ENCODE measurements around the gene SFTPB.
A peak's percentile ranks its signal among the peaks of the same experiment; 100 is the strongest.

SFTPB gene

GRCh38 chr2:85702172-85702571, 34.2 kb upstream of the SFTPB start:
- no peak for DNase-seq

- DNase-seq: no peak
Observed at GRCh38 chr2:85699325-85699724, 31.3 kb upstream of the SFTPB start.

- DNase-seq: no peak
Observed at GRCh38 chr2:85698880-85699254, 30.9 kb upstream of the SFTPB start.

- no peak for DNase-seq
Observed at GRCh38 chr2:85698184-85698879, 30.3 kb upstream of the SFTPB start.

- DNase-seq: no peak
Observed at GRCh38 chr2:85697716-85698115, 29.7 kb upstream of the SFTPB start.

GRCh38 chr2:85697096-85697495, 29.1 kb upstream of the SFTPB start:
- no peak for DNase-seq

GRCh38 chr2:85695691-85696668, 28.0 kb upstream of the SFTPB start:
- DNase-seq: peak; percentile 57

GRCh38 chr2:85695121-85695520, 27.1 kb upstream of the SFTPB start:
- DNase-seq: peak; percentile 13

- DNase-seq: no peak
Observed at GRCh38 chr2:85694052-85695025, 26.3 kb upstream of the SFTPB start, which contains the start of gene GNLY. GNLY (plus strand) TSS chr2:85694358; CDS start chr2:85694419, 61 bp downstream.

GRCh38 chr2:85692039-85692645, 24.1 kb upstream of the SFTPB start:
- DNase-seq: no peak

- no peak for DNase-seq
Observed at GRCh38 chr2:85690932-85691331, 22.9 kb upstream of the SFTPB start.

- DNase-seq: no peak
Observed at GRCh38 chr2:85684806-85685205, 16.8 kb upstream of the SFTPB start.

GRCh38 chr2:85684380-85684779, 16.4 kb upstream of the SFTPB start:
- DNase-seq: no peak

- DNase-seq: no peak
Observed at GRCh38 chr2:85682378-85682777, 14.4 kb upstream of the SFTPB start.

- no peak for DNase-seq
Observed at GRCh38 chr2:85681776-85682175, 13.8 kb upstream of the SFTPB start.

- peak; percentile 34 for DNase-seq
Observed at GRCh38 chr2:85681372-85681763, 13.4 kb upstream of the SFTPB start.

- peak; percentile 54 for DNase-seq
Observed at GRCh38 chr2:85680707-85681371, 12.8 kb upstream of the SFTPB start.

- peak; percentile 91 for DNase-seq
Observed at GRCh38 chr2:85678794-85679672, 11.0 kb upstream of the SFTPB start.

- peak; percentile 36 for DNase-seq
Observed at GRCh38 chr2:85678377-85678776, 10.4 kb upstream of the SFTPB start.

GRCh38 chr2:85675866-85676548, 8.0 kb upstream of the SFTPB start:
- DNase-seq: peak; percentile 12
